RPMI7951 (cell line): ENCODE data around the gene GRIN2C. TPM values are rescaled to one million over a fixed set of nuclear protein-coding genes. Genes with fewer than 3 reads are reported as not detected.
A peak's percentile ranks its signal among the peaks of the same experiment; 100 is the strongest.

ENCODE experiments used
- DNase-seq: peaks from one replicate; pipeline ENCODE4 v3.0.0-alpha.2; 2012; ENCODE audit warnings: low read depth
- total RNA-seq: library from RNA; depleted of rRNA; stranded (reverse); fragments of >200 nt; shearing (Covaris generic); gene quantifications from 2 replicates; pipeline ENCODE4 v1.2.3, GENCODE V29; 2014; rRNA removed

GRIN2C gene
- total RNA-seq, 1 experiment from 2014 or later, result not detected

DNA sequence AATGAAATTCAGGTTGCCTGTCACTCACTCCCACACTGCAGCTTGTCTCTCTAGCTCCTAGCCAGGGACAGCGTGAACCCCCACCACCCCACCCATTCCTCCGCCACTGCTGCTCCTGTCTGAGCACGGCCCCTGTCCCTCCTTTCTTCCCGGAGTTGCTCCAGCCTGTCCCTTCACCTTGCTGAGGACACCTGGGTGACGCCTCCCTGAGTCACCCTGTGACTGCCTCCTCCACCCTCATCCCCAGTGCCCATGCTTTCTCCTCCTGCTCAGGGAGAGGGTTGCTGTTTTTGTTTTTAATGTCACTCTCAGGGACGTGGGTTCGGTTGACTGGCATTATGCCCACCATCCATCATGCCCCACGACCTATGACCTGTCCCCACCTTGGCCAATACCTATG, 57.8 kb downstream of the GRIN2C start:
- no peak for DNase-seq

DNA sequence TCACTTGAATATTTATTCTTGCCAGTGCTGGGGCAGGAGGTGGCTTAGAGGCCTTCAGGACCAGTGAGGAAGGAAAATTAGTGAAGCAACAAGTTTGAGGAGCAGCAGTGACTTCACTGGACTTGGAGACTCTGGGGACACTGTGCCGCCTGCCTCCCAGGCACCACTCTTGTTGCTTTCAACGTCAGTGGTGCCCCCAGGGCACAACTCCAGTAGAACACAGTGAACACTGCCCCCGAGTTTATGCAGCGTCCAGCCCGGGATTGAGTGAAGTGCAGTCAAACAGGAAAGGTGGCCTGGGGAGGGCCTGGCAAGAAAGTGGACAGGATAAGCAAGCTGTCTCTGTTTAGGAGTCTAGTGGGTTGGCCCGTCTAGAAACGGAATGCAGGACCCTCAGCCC, 59.2 kb downstream of the GRIN2C start:
- DNase-seq, result no peak

DNA sequence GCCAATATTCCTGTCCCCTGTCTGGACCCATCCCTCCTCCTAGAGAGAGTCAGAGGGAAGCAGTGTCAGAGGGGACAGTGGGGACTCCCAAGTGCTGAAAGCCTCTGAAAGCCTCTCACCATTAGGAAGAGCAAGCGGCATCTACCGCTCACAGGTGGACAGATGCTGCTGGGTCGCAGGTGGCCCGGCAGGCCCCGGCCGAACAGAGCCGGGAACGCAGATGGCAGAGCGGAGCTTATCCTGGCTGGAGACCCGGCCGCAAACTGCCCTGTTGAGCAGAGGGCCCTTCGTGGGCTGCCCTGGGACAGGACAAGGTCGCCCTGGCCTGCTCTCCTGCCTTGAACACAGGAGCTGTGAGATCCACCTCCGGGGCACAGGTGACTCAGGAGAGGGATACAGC, 60.6 kb downstream of the GRIN2C start:
- no peak for DNase-seq

DNA sequence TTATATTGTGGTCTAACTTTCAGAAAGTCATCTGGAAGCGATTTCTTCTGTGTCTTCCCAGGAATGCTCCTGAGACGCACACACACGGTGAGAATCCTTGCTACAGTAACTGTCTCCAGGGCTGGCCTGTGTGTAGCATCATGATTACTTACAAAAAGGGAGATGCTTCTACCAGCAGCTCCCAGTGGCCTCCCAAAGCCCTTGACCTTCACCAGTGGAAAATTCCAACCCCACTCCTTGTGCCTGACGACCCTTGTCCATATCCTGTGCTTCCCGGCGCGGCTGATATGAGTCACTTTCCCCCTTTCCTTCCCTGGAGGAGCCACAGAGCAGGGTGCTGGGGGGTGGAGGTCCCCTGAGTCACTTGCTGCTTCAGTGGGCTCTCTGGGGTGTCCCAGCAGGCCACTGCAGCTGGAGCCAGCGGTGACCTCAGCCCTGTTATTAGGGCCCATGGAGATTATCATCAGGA, 61.4 kb downstream of the GRIN2C start:
- peak; percentile 77 for DNase-seq

DNA sequence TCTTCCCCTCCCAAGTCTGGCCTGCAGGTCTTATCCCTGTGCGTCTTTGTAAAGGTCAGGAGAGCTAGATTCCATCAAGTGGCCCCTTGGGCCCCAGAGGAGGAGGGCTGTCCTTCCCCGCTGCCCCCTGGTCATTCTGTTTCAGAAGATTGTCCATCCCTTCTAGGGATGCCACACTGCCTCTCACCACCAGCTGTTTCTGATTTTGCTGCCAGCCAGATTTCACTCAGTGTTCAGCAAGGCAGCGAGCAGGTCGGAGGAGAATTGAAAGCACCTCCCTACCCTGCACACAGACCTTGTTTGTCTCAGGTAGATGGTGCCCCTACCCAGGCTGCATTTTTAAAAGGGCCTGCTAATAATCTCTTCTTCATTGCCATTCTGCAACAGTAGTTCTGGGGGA, 61.9 kb downstream of the GRIN2C start:
- no peak for DNase-seq

DNA sequence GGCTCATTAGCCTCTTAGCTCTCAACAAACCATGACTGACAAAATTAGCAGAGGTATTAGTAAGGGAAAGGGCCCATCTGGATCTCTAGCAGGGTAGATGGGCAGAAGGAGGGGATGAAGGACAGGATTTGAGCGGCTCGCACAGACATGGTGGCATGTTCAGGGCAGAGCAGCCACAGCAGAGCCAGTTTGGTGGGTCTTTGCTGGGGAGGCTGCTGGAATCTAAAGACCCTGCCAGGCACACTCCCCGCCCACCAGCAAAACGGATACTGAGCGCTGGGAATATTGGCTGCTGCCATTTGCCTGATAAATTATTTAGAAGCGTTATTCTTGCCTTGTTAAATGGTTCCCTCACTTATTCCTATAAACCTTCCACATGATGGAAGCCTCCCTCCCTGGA, 62.8 kb downstream of the GRIN2C start:
- DNase-seq, result no peak

DNA sequence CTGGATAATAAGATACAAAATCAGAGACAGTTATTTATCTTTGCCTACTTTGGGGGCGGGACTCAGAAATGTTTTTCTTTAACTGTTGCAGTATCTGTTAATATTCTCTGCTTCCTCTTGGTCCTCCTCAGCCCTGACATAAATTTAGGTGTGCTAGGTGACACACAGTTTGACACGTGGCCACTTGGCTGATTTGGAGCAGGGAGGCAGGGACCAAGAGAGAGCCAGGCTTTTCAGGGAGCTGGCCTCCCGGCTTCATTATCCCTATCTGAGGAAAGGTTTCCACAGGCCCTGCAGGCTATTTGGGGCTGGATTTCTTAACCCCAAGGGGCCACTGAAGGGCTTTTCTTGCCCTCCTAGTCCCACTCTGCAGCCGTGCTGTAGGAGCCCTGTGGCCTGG, 63.5 kb downstream of the GRIN2C start:
- no peak for DNase-seq

DNA sequence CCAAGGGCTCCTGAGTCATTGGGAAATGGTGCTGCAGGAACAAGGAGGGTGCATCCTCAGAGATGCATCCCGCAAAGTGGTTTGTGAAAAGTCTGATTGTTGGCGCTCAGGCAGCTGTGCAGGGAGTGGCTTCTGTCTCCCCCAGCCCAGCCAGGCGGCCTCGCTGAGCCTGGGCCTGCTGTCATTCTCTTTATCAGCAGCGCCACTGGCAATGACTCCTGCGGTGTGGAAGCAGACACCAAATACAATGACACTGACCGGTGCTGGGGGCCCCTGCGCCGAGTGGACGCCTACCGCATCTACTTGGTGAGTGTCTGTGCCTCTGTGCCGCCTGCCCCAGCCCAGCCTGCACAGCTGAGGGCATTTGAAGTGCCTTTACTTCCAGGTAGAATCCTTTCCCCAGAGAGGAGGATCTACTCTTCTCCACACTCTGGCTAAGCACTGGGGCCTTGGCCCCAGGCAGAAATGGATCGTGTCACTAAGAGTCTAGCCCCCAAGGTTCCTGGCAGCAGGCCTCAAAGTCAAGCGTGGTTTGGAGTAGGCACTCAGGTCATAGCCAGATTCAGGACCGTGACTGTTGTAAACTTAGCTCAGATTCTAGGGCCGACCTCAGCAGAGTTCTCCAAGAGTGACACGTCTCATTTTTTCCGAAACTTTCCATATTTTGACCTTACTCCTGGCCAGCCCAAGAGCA, 64.2 kb downstream of the GRIN2C start:
- no peak for DNase-seq

DNA sequence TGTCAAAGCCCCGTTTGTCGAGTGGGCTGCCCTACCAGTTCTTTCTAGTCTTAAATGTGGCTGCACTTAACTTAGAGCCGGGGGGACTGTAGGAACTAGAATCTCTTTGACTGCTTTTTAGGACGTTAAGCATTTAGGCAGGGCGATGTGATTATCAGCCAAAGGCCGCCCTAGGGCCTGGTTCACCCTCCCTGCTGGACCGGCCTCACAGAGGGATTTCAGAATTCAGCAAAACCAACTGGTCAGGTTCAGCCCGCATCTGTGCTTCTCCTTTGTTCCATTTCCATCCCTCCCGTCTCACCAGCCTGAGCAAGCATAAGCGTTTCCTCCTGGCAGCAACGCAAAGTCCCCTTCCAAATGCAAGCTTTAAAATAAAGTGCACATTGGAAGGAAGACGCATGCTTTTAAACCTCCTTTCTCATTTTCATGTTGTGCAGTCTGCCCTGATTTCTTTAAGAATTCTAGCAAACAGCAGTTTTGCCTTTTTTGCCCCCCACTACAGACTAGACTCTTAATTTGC, 67.0 kb downstream of the GRIN2C start:
- no peak for DNase-seq

Other genes with a start within 250 kb of the GRIN2C start
- not detected in 2 replicates for gene CD300E, start 236.1 kb downstream of the GRIN2C start, total RNA-seq
- not detected in 2 replicates for gene CD300LF, start 147.0 kb downstream of the GRIN2C start, total RNA-seq
- gene RAB37, start 122.6 kb downstream of the GRIN2C start, total RNA-seq, result not detected in 2 replicates
- gene NHERF1, start 111.3 kb downstream of the GRIN2C start, total RNA-seq, result 15.0 TPM in 2 replicates
- gene NAT9, start 83.5 kb downstream of the GRIN2C start, total RNA-seq, result 11.4 and 12.1 TPM in 2 replicates
- gene FDXR, start 13.1 kb upstream of the GRIN2C start, total RNA-seq, result 3.4 and 6.1 TPM in 2 replicates
- not detected in 2 replicates for gene FADS6, start 33.7 kb upstream of the GRIN2C start, total RNA-seq
- not detected in 2 replicates for gene USH1G, start 63.4 kb upstream of the GRIN2C start, total RNA-seq
- not detected in 2 replicates for gene OTOP2, start 64.4 kb upstream of the GRIN2C start, total RNA-seq
- not detected in 2 replicates for gene OTOP3, start 76.0 kb upstream of the GRIN2C start, total RNA-seq
- 0.10 and 0.60 TPM in 2 replicates for gene HID1, start 112.9 kb upstream of the GRIN2C start, total RNA-seq
- 8.4 and 8.9 TPM in 2 replicates for gene CDR2L, start 127.7 kb upstream of the GRIN2C start, total RNA-seq
- 48.8 and 69.0 TPM in 2 replicates for gene MRPL58, start 152.8 kb upstream of the GRIN2C start, total RNA-seq
- gene ATP5PD, start 187.1 kb upstream of the GRIN2C start, total RNA-seq, result 369 and 413 TPM in 2 replicates
- gene KCTD2, start 187.3 kb upstream of the GRIN2C start, total RNA-seq, result 11.8 and 13.5 TPM in 2 replicates
- gene SLC16A5, start 228.1 kb upstream of the GRIN2C start, total RNA-seq, result 6.6 and 8.8 TPM in 2 replicates